Measurements from ENCODE around the gene MGAT5B. TPM values are rescaled to one million over a fixed set of nuclear protein-coding genes. Genes with fewer than 3 reads are reported as not detected.

Gene MGAT5B
- total RNA-seq, 1 experiment from 2014 or later, result 4.4 TPM

DNA sequence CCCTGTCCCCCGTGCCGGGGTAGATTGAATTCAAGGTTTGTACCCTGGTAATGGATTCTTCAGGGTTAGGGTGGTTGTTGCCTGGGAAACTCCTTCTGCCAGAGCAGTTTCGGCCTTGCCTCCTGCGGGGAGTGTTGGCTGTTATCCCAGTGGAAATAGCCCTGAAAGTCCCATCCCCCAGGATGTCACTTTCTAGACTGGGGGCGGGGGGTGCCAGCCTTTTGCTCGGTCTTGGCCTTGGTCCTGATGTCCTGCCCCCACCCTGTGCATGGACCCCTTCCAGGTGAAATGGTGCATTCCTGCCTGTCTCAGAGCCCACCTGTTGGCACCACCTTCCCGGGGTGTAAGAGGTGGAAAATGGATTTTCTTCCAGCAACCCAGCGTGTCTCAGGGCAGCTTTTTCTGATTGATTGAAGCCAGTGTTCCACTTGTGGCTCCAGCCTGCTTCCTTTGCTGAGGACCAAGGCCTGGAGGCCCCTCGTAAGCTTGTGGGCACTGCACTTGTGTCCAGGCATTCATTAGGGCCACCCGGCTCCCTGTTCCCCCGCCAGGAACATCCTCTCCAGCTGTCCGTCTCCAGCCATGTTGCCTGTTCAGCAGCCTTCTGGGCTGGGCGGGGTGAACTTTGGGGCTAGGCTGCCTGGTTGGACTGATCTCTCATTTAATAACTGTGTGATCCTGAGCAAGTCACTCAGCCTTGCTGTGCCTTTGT is 25.6 kb downstream of the MGAT5B start:
- H3K9me3 ChIP-seq (ENCODE audit: control insufficient read depth in 1 of 2, insufficient read depth in 1 of 2, low read depth in 1 of 2, low read length in 2 of 2), result no peaks in the 10 kb centered on the region
- CTCF ChIA-PET, result no interaction called here
- no peak for DNase-seq (ENCODE audit: low read depth, low spot score)
- H3K79me2 ChIP-seq (ENCODE audit: insufficient read depth, low read length), result no peaks in the 10 kb centered on the region
- no peaks in the 10 kb centered on the region for H4K20me1 ChIP-seq (ENCODE audit: insufficient read depth)
- H3K9me2 ChIP-seq (ENCODE audit: insufficient read depth), result no peaks in the 10 kb centered on the region
- BruUV-seq (replicated peaks), result no TSS peak
- no peak overlapping the region for H2AFZ ChIP-seq (ENCODE audit: low read depth, low read length, poor library complexity, severe bottlenecking)
- POLR2A ChIA-PET, result no interaction called here
- H3K4me1 ChIP-seq (ENCODE audit: control insufficient read depth in 1 of 2, insufficient read depth in 2 of 2, low read length in 2 of 2), result peaks cover 0 to 3% of the 10 kb centered on the region in 2 experiments; a peak in 1 of 4 replicates
- H3K27ac ChIP-seq (ENCODE audit: low read depth, low read length), result no peak overlapping the region
- TF ChIP-seq, protein P1, sequence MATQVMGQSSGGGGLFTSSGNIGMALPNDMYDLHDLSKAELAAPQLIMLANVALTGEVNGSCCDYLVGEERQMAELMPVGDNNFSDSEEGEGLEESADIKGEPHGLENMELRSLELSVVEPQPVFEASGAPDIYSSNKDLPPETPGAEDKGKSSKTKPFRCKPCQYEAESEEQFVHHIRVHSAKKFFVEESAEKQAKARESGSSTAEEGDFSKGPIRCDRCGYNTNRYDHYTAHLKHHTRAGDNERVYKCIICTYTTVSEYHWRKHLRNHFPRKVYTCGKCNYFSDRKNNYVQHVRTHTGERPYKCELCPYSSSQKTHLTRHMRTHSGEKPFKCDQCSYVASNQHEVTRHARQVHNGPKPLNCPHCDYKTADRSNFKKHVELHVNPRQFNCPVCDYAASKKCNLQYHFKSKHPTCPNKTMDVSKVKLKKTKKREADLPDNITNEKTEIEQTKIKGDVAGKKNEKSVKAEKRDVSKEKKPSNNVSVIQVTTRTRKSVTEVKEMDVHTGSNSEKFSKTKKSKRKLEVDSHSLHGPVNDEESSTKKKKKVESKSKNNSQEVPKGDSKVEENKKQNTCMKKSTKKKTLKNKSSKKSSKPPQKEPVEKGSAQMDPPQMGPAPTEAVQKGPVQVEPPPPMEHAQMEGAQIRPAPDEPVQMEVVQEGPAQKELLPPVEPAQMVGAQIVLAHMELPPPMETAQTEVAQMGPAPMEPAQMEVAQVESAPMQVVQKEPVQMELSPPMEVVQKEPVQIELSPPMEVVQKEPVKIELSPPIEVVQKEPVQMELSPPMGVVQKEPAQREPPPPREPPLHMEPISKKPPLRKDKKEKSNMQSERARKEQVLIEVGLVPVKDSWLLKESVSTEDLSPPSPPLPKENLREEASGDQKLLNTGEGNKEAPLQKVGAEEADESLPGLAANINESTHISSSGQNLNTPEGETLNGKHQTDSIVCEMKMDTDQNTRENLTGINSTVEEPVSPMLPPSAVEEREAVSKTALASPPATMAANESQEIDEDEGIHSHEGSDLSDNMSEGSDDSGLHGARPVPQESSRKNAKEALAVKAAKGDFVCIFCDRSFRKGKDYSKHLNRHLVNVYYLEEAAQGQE (IDR thresholded peaks at IDR 0.05; ENCODE audit: low read depth), result no peak
- TF ChIP-seq SRF (IDR thresholded peaks at IDR 0.05; ENCODE audit: low read depth) (no peak), FOSL1 (IDR thresholded peaks at IDR 0.05; ENCODE audit: low read depth) (no peak), CBX3 (IDR thresholded peaks at IDR 0.05; ENCODE audit: low read depth) (no peak), POLR2AphosphoS5 (IDR thresholded peaks at IDR 0.05; ENCODE audit: low read depth, low read length) (no peak), EZH2 (IDR thresholded peaks at IDR 0.05) (no peak)
- TF ChIP-seq, protein P2, sequence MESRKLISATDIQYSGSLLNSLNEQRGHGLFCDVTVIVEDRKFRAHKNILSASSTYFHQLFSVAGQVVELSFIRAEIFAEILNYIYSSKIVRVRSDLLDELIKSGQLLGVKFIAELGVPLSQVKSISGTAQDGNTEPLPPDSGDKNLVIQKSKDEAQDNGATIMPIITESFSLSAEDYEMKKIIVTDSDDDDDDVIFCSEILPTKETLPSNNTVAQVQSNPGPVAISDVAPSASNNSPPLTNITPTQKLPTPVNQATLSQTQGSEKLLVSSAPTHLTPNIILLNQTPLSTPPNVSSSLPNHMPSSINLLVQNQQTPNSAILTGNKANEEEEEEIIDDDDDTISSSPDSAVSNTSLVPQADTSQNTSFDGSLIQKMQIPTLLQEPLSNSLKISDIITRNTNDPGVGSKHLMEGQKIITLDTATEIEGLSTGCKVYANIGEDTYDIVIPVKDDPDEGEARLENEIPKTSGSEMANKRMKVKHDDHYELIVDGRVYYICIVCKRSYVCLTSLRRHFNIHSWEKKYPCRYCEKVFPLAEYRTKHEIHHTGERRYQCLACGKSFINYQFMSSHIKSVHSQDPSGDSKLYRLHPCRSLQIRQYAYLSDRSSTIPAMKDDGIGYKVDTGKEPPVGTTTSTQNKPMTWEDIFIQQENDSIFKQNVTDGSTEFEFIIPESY (IDR thresholded peaks at IDR 0.05; ENCODE audit: extremely low read depth, insufficient replicate concordance, low read length), result no peak
- TF ChIP-seq, protein P3, sequence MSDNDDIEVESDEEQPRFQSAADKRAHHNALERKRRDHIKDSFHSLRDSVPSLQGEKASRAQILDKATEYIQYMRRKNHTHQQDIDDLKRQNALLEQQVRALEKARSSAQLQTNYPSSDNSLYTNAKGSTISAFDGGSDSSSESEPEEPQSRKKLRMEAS (IDR thresholded peaks at IDR 0.05), result no peak
- no peaks in the 10 kb centered on the region for H3K36me3 ChIP-seq (ENCODE audit: control insufficient read depth in 1 of 2, insufficient read depth in 2 of 2, low read length in 2 of 2)
- RAD21 ChIA-PET (ENCODE audit: low non-redundant PET in 1 of 2, low total read pairs in 2 of 2, uncharacterized antibody in 2 of 2, unreplicated experiment in 2 of 2), result no interaction called here
- no peak overlapping the region for H3K4me3 ChIP-seq (replicated peaks in 1 of 2; ENCODE audit: low read depth in 1 of 2, low read length in 2 of 2)
- H3K27me3 ChIP-seq (ENCODE audit: insufficient read depth, low read length), result no peaks in the 10 kb centered on the region
- no peak overlapping the region for H3K9ac ChIP-seq (ENCODE audit: low read length)
- intact Hi-C loops (cut with micrococcal nuclease), result no loop called here
- no peak for ATAC-seq
- H3K4me2 ChIP-seq (ENCODE audit: low read length), result no peak overlapping the region
